GM12875 (cell line): ENCODE data around the gene OR5AU1.

Source experiments
- H3K4me3 ChIP-seq: one replicate; pipeline ENCODE4 v1.5.1; 2011; ENCODE audit warnings: low read depth, low read length, control low read depth
- TF ChIP-seq, protein P1 (sequence below): IDR thresholded peaks from 2 replicates; pipeline ENCODE4 v1.5.1; 2011; ENCODE audit warnings: low read depth, mild to moderate bottlenecking, control low read depth, inconsistent platforms, low read length, moderate library complexity, borderline replicate concordance; ENCODE audit not compliant: insufficient read depth

OR5AU1 gene

DNA sequence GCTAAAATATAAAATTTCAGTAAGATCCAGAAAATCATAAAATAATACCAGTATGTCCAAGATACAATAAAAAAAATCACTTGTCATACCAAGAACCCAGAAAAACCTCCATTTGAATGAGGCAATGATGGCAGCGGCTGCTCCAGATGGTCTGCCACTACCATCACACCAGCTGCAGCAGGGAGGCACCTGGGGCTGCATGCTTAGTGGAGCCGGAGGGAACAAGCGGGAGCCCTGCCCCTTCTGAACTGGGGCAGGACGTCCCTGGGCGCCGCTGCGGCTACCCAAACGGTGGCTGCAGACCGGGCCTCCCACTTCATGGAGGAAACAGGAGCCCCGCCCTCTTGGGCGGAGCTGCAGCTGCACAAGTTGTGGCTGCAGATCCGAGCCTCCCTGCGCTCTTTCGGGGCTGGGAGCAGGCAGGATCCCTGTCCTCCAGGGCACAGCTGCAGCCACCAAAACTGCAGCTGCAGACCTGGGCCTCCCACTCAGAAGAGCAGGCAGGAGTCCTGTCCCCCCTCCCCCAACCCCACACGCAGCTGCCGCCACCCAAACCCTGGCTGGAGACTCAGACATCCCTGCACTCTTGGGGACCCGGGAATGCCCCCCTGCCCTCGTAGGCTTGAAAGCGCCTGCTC, 36.1 kb upstream of the OR5AU1 start:
- TF ChIP-seq, protein P1, sequence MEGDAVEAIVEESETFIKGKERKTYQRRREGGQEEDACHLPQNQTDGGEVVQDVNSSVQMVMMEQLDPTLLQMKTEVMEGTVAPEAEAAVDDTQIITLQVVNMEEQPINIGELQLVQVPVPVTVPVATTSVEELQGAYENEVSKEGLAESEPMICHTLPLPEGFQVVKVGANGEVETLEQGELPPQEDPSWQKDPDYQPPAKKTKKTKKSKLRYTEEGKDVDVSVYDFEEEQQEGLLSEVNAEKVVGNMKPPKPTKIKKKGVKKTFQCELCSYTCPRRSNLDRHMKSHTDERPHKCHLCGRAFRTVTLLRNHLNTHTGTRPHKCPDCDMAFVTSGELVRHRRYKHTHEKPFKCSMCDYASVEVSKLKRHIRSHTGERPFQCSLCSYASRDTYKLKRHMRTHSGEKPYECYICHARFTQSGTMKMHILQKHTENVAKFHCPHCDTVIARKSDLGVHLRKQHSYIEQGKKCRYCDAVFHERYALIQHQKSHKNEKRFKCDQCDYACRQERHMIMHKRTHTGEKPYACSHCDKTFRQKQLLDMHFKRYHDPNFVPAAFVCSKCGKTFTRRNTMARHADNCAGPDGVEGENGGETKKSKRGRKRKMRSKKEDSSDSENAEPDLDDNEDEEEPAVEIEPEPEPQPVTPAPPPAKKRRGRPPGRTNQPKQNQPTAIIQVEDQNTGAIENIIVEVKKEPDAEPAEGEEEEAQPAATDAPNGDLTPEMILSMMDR, result no peak
- H3K4me3 ChIP-seq, result peak overlapping the region; percentile 26

DNA sequence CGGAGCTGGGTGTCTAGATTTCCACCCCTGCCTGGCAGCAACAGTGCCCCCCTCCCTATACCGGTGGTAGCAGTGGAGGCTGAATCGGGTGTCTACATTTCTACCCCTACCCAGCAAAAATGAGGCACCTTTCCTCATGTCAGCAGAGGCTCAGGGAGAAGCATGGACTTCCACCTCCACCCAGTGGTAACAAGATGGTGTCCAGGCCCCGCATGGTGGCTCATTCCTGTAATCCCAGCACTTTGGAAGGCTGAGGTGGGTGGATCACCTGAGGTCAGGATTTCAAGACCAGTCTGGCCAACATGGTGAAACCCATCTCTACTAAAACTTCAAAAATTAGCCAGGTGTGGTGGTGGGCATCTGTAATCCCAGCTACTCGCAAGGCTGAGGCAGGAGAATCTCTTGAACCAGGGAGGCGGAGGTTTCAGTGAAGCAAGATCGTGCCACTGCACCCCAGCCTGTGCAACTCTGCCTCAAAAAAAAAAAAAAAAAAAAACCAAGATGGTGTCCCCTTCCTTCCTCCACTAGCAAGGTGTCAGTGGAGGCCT, 35.5 kb upstream of the OR5AU1 start:
- TF ChIP-seq, protein P1, result no peak
- no peak overlapping the region for H3K4me3 ChIP-seq

DNA sequence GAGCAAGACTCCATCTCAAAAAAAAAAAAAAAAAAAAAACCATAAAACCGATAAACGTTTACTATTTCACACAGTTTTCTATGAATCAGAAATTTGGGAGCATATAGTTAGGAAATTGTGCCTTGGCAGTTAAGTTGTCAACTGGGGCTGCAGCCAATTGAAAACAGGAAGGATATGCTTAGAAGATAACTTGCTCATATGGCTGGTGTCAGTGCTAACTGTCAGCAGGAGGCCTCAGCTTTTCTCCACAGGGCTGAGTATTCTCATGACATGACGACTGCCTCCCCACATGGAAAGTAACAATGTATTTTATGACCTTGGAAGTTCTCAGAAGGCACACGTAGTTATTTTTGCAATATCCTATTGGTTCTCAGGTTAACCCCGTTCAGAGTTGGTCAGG, 29.6 kb upstream of the OR5AU1 start:
- no peak overlapping the region for H3K4me3 ChIP-seq
- TF ChIP-seq, protein P1, result no peak

DNA sequence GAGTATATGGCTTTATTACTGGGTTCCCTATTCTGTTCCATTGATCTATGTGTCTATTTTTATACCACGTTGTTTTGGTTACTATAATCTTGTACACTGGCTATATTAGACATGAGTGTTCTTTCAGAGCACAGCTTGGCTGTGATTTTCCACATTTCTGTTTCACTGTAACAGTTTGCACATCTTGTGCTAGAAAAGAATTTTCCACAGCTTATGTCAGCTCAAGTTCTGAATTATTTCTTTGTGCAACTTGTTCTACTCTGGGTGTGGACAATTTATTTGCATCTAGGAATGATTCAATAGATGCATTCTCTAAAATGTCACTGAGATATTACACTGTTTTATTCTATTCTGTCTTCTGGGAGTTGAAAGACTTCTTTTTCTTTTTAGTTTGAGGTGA, 28.4 kb upstream of the OR5AU1 start:
- TF ChIP-seq, protein P1, result no peak
- no peak overlapping the region for H3K4me3 ChIP-seq

DNA sequence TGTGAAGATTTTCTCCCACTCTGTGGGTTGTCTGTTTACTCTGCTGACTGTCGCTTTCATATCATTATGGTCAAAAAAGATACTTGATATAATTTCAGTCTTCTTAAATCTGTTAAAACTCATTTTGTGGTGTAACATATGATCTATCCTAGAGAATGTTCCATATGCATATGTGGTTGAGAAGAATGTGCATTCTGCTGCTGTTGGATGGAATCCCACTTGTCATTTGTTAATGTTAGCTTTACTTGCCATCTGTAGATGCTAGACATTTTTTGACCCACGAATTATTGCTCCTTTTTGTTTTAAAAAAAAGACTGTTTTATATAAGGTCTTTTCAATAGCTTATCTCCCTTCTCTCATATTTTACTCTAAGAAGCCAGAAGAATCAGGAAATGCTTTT, 26.3 kb upstream of the OR5AU1 start:
- TF ChIP-seq, protein P1, result no peak
- H3K4me3 ChIP-seq, result no peak overlapping the region

DNA sequence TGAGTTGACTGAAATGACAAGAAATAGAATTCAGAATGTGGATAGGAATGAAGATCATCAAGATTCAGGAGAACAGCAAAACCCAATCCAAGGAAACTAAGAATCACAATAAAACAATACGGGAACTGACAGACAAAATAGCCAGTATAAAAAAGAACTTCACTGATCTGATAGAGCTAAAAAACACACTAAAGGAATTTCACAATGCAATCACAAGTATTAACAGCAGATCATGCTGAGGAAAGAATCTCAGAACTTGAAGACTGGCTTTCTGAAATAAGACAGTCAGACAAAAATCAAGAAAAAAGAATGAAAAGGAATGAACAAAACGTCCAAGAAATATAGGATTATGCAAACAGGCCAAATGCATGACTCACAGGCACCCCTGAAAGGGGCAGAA, 15.3 kb upstream of the OR5AU1 start:
- TF ChIP-seq, protein P1, result no peak
- H3K4me3 ChIP-seq, result no peak overlapping the region

DNA sequence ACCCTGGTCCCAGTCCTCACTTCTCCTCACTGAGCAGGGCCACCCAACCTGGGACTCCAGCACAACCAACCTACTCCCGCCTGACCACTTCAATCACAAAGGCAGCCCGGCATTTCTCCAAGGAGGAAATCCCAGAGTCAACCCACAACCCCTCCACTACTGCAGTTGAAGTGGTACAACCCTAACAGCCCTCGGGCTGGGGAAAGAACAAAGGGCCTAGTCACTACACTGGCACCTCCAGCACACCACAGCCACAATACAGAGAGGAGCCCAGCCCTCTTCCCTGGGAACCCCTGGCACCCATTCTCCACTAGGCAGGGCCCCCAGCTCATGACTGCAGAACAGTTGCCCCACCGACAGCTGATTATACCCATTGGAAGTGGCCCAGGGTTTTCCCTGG, 13.7 kb upstream of the OR5AU1 start:
- TF ChIP-seq, protein P1, result no peak
- no peak overlapping the region for H3K4me3 ChIP-seq
